Lower leg skin (tissue), 3 donors: Measurements from ENCODE around the gene HS6ST3.

ENCODE experiments used
- CTCF ChIP-seq, 3 donors: fragments of 450-650 bp; IDR thresholded peaks; one replicate each; pipeline ENCODE4 v1.5.1; 2016; ENCODE audit warnings: antibody characterized with exemption in 3 of 3, mild to moderate bottlenecking in 3 of 3, moderate library complexity in 2 of 3
- POLR2A ChIP-seq, 2 donors: fragments of 450-650 bp; IDR thresholded peaks; one replicate each; pipeline ENCODE4 v1.6.1; 2016 to 2017; ENCODE audit warnings: antibody characterized with exemption in 2 of 2, mild to moderate bottlenecking in 1 of 2, moderate library complexity in 1 of 2

GRCh38 chr13:96068729-96069128, 21.2 kb upstream of the HS6ST3 start:
- TF ChIP-seq CTCF (IDR thresholded peaks at IDR 0.05): no peak
- no peak for TF ChIP-seq POLR2A (IDR thresholded peaks at IDR 0.05)
